Left forelimb (tissue), 1 donor: ENCODE data around the gene C16orf54.
"Not testable (repeated sequence)": the region's sequence is repeated elsewhere in the genome, so short reads cannot be mapped to it uniquely, and the experiment has no call there.

Experiments
- DNase-seq: peaks from one replicate; pipeline ENCODE4 v3.0.0-alpha.2; 2018; ENCODE audit warnings: low spot score

C16orf54 gene

DNA sequence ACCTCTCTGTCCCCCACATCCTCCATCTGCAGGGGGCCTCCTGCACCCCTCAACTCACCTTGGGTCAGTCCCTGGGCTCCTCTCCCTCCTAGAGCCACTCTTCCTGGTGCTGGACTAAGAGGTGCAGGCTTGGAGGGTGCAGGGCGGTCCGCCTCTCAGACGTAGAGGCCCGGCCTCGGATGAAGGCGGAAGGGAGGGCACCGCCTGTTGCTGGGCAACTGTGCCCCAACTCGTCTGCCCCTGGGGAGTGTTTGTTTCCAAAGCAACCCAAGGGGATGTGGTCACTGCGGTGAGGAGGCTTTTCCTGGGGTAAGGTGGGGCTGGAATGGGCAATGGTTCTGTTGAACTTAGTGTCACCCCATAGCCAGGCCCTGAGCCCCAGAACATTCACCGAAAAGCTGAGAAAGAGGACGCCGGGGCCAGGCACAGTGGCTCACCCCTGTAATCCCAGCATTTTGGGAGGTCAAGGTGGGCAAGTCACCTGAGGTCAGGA lies at the start of gene C16orf54:
Gene C16orf54 (minus strand): TSS at position 138 of the 493 bp plus-strand sequence. CDS start 1,039 bp downstream, outside the sequence.
- DNase-seq: no peak

DNA sequence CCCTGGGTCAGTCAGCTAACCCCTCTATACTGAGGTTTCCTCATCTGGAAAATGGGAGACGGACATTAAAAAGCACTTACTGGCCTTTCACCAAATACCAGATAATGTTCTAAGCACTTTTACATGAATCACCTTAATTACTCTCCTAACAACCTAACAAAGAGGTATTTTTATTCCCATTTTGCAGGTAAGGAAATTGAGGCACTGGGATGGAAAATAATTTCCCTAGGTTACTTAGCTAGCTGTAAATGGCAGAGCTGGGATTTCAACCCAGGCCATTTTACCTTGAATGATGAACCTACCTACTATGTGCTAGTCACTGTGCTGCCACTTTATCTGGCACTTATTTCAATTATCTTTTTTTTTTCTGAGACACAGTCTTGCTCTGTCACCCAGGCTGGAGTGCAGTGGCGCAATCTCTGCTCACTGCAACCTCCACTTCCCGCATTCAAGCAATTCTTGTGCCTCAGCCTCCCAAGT lies 48.5 kb upstream of the C16orf54 start:
- DNase-seq: no peak

DNA sequence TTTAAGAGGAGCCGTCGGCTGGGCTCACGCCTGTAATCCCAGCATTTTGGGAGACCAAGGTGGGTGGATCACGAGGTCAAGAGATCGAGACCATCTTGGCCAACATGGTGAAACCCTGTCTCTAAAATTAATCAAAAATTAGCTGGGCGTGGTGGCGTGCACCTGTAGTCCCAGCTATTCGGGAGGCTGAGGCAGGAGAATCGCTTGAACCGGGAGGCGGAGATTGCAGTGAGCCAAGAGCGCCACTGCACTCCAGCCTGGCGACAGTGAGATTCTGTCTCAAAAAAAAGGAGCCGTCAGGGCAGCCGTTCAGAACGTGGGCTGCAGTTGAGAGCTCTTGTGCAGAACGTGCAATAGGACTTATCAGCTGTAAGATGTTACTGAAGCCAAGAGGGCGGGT lies 47.4 kb upstream of the C16orf54 start:
- DNase-seq: not testable (repeated sequence)

- DNase-seq: no peak
Observed at GRCh38 chr16:29791845-29792807, 46.3 kb upstream of the C16orf54 start.

- DNase-seq: no peak
Observed at GRCh38 chr16:29790949-29791844, 45.4 kb upstream of the C16orf54 start.

- DNase-seq: peak; percentile 100
Observed at GRCh38 chr16:29790183-29790948, 44.6 kb upstream of the C16orf54 start, which contains the start of gene KIF22. Gene KIF22 (plus strand): TSS chr16:29790751. CDS start chr16:29790760, 9 bp downstream.

GRCh38 chr16:29789775-29790182 lies 44.0 kb upstream of the C16orf54 start:
- no peak for DNase-seq

- not testable (repeated sequence) for DNase-seq
Observed at GRCh38 chr16:29787155-29787554, 41.4 kb upstream of the C16orf54 start.

DNA sequence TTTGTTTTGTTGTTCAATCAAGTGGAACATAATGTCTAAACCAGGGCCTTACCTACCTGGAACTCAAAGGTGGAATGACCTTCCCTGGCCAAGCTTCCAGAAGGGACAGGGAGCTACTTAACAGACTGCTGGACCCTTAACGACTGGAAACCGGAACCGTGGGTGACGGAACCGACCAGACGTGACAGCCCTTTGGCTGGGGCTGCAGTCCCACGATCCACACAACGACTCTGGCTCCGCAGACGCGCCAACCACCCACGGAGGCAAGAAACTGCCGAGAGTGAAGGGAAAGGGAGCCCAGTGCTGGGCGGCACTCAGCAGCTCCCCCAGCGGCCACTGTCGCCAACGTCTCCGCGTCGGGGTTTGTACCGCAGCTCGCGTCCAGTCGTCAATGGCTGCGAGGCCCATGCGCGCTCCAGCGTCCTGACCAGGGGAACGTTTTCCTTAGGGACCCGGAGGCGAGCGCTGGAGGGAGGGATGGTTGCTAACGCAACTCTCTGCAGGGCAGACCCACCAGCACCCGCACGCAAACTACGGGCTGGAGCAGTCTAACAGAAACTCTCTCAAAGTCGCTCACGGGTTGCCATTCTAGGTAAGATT lies 39.2 kb upstream of the C16orf54 start:
- peak; percentile 80 for DNase-seq

- no peak for DNase-seq
Observed at GRCh38 chr16:29784157-29784556, 38.4 kb upstream of the C16orf54 start.

DNA sequence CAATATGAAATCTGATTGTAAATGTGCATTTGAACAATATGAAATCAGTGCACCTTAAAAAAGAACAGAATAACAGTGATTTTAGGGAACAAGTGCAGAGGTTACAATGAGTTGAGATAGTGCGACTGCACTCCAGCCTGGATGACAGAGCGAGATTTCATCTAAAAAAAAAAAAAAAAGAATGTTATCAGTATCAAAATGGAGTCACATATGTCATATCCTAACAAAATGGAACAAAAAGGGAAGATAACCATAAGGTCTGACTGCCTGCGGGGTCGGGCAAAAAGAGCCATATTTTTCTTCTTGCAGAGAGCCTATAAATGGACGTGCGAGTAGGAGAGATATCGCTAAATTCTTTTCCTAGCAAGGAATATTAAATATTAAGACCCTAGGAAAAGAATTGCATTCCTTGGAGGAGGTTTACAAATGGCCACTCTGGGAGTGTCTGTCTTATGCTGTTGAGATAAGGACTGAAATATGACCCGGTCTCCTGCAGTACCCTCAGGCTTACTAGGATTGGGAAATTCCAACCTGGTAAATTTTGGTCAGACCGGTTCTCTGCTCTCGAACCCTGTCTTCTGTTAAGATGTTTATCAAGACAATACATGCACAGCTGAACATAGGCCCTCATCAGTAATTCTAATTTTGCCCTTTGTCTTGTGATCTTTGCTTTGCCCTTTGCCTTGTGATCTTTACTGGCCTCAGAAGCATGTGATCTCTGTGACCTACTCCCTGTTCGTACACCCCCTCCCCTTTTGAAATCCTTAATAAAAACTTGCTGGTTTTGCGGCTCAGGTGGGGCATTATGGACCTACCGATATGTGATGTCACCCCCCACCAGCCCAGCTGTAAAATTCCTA lies 37.5 kb upstream of the C16orf54 start:
- DNase-seq: not testable (repeated sequence)

- no peak for DNase-seq
Observed at GRCh38 chr16:29779474-29779873, 33.7 kb upstream of the C16orf54 start.

DNA sequence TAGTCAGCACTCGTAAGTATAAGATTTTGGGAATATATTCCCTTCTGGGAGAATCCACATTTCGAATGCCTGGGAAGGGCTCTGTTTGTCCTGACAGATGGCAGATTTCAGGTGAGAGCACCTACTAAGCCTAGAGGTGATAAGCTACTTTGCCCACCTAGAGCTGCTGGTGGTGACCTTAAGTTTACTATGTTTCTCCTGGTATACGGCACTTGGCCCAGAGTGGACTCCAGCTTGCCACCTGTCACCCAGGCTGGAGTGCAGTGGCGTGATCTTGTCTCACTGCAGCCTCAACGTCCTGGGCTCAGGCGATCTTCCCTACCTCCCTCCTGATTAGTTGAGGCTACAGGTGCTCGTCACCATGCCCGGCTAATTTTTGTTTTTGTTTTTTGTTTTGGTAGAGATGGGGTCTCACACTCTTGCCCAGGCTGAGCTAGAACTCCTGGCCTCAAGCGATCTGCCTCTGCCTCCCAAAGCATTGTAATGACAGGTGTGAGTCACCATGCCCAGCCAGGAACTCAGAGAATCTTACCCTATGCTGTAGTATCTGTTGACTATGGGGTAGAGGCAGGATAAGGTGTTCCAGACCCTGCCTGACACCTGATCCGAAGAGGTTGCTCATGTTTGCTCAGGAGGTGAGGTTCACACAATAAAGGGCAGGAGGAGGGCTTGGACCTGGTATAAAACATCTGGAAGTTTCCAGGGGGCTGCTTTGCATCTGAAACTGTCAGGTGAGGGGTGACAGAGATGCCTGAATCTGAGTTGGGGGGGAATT lies 32.0 kb upstream of the C16orf54 start, which contains the start of gene ZG16:
Gene ZG16 (plus strand): TSS at position 681 of the 775 bp plus-strand sequence. CDS start 1,011 bp downstream, outside the sequence.
- DNase-seq: no peak

- DNase-seq: no peak
Observed at GRCh38 chr16:29775742-29776408, 30.1 kb upstream of the C16orf54 start.

GRCh38 chr16:29774730-29775129 lies 28.9 kb upstream of the C16orf54 start:
- no peak for DNase-seq

DNA sequence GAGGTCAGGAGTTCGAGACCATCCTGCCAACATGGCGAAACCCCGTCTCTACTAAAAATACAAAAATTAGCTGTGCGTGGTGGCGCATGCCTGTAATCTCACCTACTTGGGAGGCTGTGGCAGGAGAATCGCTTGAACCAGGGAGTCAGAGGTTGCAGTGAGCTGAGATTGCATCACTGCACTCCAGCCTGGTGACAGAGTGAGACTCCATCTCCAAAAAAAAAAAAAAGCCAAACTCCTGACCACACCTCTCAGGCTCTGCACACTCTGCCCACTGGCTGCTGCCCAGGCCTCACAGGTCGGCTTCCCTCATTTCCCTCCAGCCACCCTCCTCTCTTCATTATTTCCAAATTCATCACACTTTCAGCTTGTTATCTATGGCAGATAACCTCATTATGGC lies 26.5 kb upstream of the C16orf54 start:
- DNase-seq: not testable (repeated sequence)

GRCh38 chr16:29770250-29770929 lies 24.6 kb upstream of the C16orf54 start:
- DNase-seq: no peak

DNA sequence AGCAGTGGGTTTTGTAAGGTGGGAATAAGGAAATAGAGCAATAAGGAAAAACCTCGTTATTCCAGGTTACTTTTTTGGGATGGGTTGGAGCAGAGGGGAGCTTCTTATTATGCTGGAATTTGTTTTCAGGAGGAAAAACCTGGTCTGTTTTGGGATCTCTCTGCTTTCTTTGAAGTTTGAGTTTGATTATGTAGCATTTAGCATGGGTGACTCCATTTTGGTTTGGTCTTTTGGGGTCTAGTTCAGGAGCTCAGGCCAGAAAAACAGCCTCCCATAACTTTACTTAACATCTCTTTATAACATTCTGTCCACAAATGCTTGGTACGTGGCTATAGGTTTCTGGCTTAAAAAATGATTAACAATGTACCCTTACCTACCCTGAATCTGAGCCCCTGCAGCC lies 23.7 kb upstream of the C16orf54 start:
- DNase-seq: no peak
